Cardiac muscle cell (in vitro differentiated cells and primary cell): ENCODE data around the gene C16orf86. TPM values are rescaled to one million over a fixed set of nuclear protein-coding genes. Genes with fewer than 3 reads are reported as not detected.
A peak's percentile ranks its signal among the peaks of the same experiment; 100 is the strongest.

Source experiments
- DNase-seq, 2 donors: peaks; one replicate each; pipeline versions ENCODE4 v3.0.0 to v3.0.0-alpha.2; 2010 to 2017; ENCODE audit warnings: low read depth in 1 of 2, low spot score in 1 of 2
- H3K27ac ChIP-seq: fragments of 200-600 bp; sonication (generic); 2 replicates; pipeline ENCODE4 v1.5.1; 2016
- H3K27me3 ChIP-seq: fragments of 200-600 bp; sonication (generic); 2 replicates; pipeline ENCODE4 v1.6.0; 2016; ENCODE audit warnings: control low read depth
- H3K36me3 ChIP-seq: fragments of 200-600 bp; sonication (generic); 2 replicates; pipeline ENCODE4 v1.5.1; 2016; ENCODE audit warnings: control low read depth
- H3K4me1 ChIP-seq: fragments of 200-600 bp; sonication (generic); 2 replicates; pipeline ENCODE4 v1.8.1; 2017; ENCODE audit warnings: low read depth, mild to moderate bottlenecking, mixed run types
- H3K4me3 ChIP-seq: fragments of 200-600 bp; sonication (generic); 2 replicates; pipeline ENCODE4 v1.5.1; 2016; ENCODE audit warnings: mild to moderate bottlenecking
- H3K9me3 ChIP-seq: fragments of 200-600 bp; sonication (generic); 2 replicates; pipeline ENCODE4 v1.5.1; 2017; ENCODE audit warnings: low read depth, mild to moderate bottlenecking, control low read depth
- polyA plus RNA-seq: library from polyadenylated mRNA; unstranded; fragments of >200 nt; fragmentation: Nextera tagmentation; extraction: Ambion mirVana; gene quantifications from 2 replicates; pipeline ENCODE4 v1.2.1, GENCODE V29; 2016
- total RNA-seq: library from RNA; depleted of rRNA; stranded (reverse); fragments of >200 nt; gene quantifications from 2 replicates; pipeline ENCODE4 v1.2.3, GENCODE V29; 2016
- TF ChIP-seq, protein P1 (sequence below): IDR thresholded peaks from 2 replicates; pipeline ENCODE4 v1.5.1; 2012; ENCODE audit warnings: low read depth, mild to moderate bottlenecking, low read length

Gene C16orf86
- total and polyA plus RNA-seq, 2 experiments from 2014 or later = 5.1 to 13.0 TPM

DNA sequence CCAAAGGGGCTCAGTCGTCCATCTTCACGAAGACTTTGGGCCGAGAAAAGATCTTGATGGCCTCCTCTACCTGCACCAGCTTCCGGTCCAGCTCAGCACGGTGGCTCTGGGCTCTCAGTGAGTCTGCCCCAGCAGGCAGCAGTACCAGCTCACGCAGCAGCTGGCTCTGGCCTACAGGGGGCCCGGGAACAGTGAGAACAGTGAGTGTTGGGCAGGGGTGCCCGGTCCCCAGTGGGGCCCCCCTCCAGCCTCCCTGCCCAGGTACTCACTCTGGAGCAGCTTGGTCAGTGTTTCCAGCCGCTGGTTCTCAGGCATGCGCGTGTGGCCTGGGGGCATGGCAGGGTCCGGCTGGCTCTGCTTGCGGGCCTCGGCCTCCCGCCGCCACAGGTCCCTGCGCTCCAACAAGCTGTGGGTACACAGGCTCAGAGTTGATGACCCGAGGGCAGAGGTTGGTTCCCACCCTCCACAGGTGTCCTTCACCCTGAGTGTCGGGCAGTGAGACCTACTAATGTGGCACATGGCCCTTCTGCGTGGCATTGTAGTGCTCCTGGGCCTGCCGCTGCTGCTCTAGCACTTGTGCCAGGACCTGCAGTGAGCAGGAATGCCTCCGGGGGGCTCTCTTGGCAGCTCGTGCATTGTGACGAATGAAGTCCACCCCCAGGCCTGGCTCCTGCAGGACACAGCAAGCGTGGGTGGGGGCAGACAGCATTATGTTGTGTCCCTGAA, 3.3 kb upstream of the C16orf86 start:
- peaks cover 14% of the 10 kb centered on the region for H3K27me3 ChIP-seq
- no peaks in the 10 kb centered on the region for H3K36me3 ChIP-seq
- peak in 1 of 2 donors; percentile 25 for DNase-seq
- H3K27ac ChIP-seq = no peak overlapping the region
- TF ChIP-seq, protein P1, sequence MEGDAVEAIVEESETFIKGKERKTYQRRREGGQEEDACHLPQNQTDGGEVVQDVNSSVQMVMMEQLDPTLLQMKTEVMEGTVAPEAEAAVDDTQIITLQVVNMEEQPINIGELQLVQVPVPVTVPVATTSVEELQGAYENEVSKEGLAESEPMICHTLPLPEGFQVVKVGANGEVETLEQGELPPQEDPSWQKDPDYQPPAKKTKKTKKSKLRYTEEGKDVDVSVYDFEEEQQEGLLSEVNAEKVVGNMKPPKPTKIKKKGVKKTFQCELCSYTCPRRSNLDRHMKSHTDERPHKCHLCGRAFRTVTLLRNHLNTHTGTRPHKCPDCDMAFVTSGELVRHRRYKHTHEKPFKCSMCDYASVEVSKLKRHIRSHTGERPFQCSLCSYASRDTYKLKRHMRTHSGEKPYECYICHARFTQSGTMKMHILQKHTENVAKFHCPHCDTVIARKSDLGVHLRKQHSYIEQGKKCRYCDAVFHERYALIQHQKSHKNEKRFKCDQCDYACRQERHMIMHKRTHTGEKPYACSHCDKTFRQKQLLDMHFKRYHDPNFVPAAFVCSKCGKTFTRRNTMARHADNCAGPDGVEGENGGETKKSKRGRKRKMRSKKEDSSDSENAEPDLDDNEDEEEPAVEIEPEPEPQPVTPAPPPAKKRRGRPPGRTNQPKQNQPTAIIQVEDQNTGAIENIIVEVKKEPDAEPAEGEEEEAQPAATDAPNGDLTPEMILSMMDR = peak; percentile 39
- no peaks in the 10 kb centered on the region for H3K9me3 ChIP-seq
- peaks cover 3% of the 10 kb centered on the region for H3K4me1 ChIP-seq
- no peak overlapping the region for H3K4me3 ChIP-seq

DNA sequence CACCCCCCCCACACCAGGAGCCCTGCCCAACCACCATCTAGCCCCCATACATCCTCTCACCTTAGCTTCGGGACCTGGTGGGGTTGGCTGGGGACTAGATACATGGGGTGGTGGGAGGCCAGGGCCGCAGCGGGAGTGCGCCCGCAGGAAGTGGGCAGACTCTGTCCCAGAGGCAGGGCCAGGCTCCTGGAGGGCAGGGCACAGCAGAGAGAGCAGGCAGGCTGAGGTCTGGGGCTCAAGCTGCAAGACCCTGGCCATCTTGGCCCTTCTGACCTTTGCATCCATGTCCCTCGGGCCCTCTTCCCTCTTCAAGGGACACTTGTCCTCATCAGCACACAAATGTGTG, 2.8 kb upstream of the C16orf86 start:
- peaks cover 17% of the 10 kb centered on the region for H3K27me3 ChIP-seq
- H3K27ac ChIP-seq = no peak overlapping the region
- peaks cover 3% of the 10 kb centered on the region for H3K4me1 ChIP-seq
- TF ChIP-seq, protein P1 = no peak
- H3K36me3 ChIP-seq = no peaks in the 10 kb centered on the region
- H3K9me3 ChIP-seq = no peaks in the 10 kb centered on the region
- H3K4me3 ChIP-seq = no peak overlapping the region
- no peak for DNase-seq

DNA sequence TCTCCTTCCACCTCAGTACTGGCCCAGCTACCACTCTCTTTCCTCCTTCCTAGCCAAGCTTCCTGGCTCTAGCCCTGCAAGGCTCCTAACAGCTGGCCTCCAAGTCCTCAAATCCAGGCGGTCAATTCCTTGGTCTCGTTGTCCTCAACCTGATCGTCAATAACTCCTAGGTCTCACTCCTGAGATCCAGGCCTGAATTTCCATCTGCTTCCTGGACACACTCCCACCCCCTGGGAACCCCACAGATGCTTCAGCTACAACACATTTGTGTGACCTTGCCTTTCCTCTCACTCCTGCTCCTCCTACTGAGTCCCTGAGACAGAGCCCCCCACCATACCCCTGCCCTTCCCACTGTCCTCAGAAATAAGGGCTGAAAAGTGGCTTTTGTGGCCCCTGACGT, 2.4 kb upstream of the C16orf86 start:
- TF ChIP-seq, protein P1 = no peak
- Histone ChIP-seq H3K4me1 (peaks cover 2% of the 10 kb centered on the region), H3K36me3 (no peaks in the 10 kb centered on the region), H3K27me3 (peaks cover 20% of the 10 kb centered on the region), H3K4me3 (no peak overlapping the region), H3K27ac (no peak overlapping the region), H3K9me3 (no peaks in the 10 kb centered on the region)
- DNase-seq = no peak

DNA sequence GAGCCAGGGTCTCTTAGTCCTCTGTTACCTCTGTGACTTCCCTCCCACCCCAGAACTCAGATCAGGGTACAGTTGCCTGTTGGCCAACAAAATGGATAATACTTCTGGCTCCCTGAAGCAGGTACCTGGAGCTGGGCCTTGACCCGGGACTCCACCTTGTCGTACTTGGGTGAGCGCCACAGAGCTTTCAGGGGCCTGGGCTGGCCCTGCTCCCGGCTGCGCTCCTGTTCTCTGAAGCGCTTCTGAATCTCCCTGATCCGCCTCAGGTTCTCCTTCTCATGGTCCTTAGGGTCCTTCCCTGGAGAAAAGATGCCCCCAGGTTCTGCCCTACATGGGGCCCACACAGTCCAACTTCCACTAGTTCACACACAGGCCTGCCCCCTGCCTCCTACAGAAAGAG, 1.7 kb upstream of the C16orf86 start:
- no peak for DNase-seq
- TF ChIP-seq, protein P1 = no peak
- Histone ChIP-seq H3K4me3 (no peak overlapping the region), H3K9me3 (no peaks in the 10 kb centered on the region), H3K4me1 (no peaks in the 10 kb centered on the region), H3K27ac (no peak overlapping the region), H3K36me3 (no peaks in the 10 kb centered on the region), H3K27me3 (peaks cover 24% of the 10 kb centered on the region)

DNA sequence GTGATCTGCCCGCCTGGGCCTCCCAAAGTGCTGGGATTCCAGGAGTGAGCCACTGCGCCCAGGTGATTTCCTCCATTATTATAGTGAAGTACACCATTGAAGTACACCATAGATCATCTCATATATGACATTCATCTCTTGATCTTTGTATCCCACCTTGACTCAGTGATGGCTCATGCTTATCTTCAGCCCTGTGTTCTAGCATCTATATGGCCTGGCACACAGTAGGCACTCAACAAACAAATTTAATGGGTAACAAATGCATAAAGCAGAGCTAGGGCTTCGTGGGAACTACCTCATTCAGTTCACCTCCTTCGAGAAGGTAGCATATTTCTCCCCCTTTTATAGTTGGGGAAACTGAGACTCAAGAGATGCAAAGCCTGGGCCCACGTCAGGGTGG, 1.0 kb upstream of the C16orf86 start:
- TF ChIP-seq, protein P1 = no peak
- peaks cover 32% of the 10 kb centered on the region for H3K27me3 ChIP-seq
- H3K9me3 ChIP-seq = no peaks in the 10 kb centered on the region
- H3K36me3 ChIP-seq = no peaks in the 10 kb centered on the region
- no peak overlapping the region for H3K4me3 ChIP-seq
- no peak overlapping the region for H3K27ac ChIP-seq
- no peak for DNase-seq
- no peaks in the 10 kb centered on the region for H3K4me1 ChIP-seq
